ENCODE data around the gene SNN.

Gene SNN

GRCh38 chr16:11666103-11667055 is 1.9 kb upstream of the SNN start:
- DNase-seq (ENCODE audit: low read depth in 2 of 2, low spot score in 1 of 2): no peak

- no peak for DNase-seq (ENCODE audit: low read depth in 2 of 2, low spot score in 1 of 2)
Observed at GRCh38 chr16:11667221-11667823, 933 bp upstream of the SNN start.

- DNase-seq (ENCODE audit: low read depth in 2 of 2, low spot score in 1 of 2): no peak
Observed at GRCh38 chr16:11668623-11669379, 546 bp downstream of the SNN start.

DNA sequence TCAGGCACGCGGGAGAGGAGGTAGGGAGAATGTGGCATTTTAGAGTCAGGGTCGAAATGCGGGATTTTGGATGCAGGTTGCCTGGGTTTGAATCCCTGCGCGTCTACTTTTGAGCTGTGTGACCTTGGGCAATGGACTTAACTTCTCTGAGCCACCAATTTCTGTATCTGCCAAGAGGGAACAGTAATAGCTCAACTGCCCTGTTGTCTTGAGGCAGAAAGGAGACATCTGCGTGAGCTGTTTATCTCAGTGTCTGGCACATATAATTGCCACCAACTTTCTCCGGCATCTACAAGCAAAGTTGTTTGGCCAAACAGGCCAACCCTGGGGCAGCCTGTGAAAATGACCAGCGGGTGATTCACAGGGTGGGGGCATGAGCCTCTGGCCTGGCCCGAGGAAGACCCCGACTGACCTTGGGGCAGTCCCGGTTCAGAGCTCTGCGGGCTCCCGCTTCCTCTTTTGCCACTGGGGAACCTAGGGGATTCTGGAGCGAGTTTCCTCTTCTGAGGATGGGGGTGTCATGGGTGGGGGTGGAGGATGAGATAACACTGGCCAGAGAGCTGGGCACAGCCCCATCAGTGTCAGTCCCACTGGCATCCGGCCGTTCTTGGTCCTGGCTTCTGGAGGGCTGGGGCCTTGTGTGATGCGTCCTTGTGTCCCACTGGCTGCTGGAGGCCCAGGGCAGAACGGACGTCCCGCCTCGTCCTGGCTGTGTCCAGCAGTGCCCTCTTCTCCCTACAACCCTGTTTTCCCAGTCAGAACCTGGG is 1.3 kb downstream of the SNN start:
- DNase-seq (ENCODE audit: low read depth in 2 of 2, low spot score in 1 of 2): no peak

DNA sequence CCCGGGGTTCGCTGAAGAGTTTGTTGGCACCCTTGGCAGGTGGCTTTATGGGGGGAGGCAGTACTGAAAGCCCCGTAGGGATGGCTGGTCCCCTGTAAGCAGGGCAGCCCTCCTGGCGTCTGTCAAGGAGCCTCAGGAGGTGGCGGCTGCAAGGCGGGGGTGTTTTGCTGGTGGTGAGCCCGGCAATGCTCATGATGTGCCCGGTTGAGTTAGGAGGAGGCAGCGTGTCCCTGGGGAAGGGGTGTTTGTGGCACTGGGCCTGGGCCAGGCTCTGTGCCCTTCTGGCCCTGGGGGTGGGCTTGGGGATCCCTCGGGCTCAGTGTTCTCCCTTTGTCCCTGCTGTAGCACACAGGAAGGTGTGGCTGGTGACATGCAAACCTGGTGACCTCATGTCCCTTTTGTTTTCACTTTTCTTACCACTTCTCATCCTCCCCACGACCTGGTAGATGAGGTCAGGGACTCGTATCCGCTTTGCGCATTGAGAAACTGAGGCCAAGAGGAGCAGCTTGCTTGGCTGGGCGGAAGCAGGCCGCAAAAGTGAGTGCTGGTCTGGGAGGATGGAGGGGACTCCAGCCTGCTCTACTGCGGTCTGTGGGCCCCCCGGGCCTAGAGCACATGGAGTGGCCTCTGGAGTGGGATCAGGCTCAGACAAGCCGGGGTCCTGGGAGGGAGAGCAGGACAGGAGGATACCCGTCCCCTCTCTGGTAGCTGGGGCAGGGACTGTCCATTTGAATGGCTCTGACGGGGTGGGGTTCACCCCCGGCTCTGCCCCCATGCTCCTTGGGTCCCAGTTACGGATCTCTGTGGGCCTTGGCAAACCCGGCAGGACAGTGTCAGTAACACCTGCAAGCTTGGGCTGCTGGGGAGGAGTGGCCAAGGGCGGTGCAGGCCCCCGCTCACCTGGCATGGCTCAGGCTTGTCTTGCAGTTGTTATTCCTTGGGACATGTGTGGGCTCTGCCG is 2.2 kb downstream of the SNN start:
- no peak for DNase-seq (ENCODE audit: low read depth in 2 of 2, low spot score in 1 of 2)

DNA sequence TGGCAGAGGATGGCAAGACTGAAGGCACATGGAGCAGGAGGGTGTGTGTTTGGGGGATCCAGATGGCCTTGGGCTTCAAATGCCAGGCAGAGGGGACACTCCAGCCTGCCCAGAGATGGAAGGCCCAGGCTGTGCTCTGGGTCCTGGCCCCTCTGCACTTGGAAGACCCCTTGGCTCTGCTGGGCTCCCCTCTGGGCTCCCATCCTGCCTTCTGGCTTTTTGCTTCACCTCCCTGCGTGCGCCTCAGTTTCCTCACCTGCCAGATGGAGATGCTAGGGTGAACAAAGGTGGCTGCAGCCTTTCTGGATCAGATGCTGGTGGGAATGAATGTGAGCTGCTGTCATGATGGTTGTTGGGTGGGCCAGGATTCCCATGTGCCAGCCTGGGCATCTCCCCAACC is 3.0 kb downstream of the SNN start:
- DNase-seq (ENCODE audit: low read depth in 2 of 2, low spot score in 1 of 2): no peak

GRCh38 chr16:11671676-11672075 is 3.4 kb downstream of the SNN start:
- no peak for DNase-seq (ENCODE audit: low read depth in 2 of 2, low spot score in 1 of 2)

GRCh38 chr16:11672206-11673090 is 4.2 kb downstream of the SNN start:
- no peak for DNase-seq (ENCODE audit: low read depth in 2 of 2, low spot score in 1 of 2)

DNA sequence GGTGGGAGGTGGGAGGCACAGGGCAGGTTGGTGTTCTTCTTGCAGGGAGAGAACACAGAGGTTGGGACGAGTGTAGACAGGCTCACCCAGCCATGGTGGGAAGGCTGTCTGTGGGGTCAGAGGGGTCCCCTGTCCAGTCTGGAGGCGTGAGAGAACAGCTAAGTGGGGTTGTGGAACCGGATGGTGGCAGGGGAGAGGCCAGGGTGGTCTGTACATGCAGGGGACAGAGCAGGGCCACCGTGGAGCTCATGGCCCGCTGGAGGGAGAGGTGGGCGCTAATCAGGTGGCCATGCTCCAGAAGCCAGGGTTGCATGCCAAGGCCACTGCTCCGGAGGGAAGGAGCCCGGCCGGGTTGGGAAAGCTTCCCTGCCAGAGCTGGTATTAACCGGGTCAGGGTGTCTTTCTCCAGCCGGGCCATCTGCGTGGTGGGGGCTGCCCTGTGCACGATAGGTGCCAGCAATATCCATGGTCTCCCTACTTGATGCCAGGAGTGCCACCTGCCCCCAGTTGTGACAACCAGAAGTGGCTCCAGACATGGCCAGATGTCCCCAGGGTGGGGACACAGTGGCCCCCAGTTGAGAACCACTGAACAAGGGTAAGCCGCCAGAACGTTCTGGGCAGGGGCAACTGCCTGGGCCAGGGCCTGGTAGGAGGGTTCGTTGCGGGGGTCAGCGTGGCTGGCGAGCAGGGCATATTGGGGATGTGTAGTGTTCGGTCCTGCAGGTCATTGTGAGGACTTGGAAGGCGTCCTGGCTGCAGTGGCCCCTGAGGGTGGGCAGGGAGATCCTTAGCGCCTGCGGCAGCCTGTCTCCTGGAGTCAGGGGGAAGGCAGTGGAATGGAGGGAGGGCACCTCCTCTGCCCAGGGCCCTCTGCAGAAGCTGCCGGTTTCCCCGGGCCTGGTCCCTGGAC is 5.1 kb downstream of the SNN start:
- DNase-seq (ENCODE audit: low read depth in 2 of 2, low spot score in 1 of 2): no peak

- no peak for DNase-seq (ENCODE audit: low read depth in 2 of 2, low spot score in 1 of 2)
Observed at GRCh38 chr16:11674001-11674817, 6.0 kb downstream of the SNN start.

- DNase-seq (ENCODE audit: low read depth in 2 of 2, low spot score in 1 of 2): no peak
Observed at GRCh38 chr16:11674818-11675560, 6.7 kb downstream of the SNN start.

DNA sequence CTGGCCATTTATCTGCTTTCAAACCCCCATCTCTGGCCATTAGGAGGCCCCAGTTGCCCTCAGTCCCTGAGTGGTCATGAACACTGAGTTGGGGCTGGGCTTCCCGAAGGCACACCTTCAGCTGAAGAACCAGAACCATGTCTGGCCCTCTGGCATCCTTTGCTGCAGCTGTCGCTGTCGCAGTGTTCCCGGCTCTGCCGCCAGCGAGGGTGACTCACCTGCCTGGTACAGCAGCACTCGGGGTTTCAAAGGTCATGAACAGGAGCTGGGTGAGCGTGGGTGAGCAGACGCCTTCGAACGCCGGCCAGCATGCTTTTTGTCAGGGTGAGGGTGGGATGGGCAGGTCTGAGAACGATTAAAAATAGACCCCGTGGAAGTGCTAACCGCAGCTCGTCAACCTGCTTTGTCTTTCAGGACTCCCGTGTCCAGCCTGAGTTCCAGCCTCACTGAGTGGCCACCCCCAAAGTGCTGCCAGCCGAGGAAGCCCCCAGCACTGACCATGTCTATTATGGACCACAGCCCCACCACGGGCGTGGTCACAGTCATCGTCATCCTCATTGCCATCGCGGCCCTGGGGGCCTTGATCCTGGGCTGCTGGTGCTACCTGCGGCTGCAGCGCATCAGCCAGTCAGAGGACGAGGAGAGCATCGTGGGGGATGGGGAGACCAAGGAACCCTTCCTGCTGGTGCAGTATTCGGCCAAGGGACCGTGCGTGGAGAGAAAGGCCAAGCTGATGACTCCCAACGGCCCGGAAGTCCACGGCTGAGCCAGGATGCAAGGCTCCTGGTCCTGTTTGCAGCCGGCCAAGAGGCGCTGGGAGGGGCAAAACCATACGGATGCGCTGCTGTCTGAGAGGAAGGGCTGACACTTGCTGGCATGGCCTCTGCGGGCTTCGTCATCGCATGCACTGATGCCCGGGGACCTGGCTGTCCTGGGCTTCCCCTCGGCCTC is 7.6 kb downstream of the SNN start:
- no peak for DNase-seq (ENCODE audit: low read depth in 2 of 2, low spot score in 1 of 2)

DNA sequence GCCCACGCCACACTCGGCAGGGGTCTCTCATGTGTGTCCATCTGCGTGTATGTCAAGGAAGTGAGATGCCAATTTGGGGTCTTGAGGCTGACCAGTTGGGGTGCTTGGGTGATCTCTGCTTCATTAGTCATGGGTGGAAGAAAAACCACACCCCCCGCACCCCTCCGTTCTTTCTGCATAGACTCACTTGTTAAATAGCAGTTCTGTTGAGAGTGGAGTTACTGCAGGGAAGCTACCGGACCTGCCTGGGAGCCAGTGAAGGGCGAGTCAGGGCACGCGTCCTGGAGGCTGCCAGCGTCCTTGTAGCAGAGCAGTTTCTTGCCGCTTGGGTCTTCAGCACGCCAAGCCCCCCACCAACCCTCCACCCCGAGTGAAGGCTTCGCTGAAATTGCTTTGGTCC is 8.5 kb downstream of the SNN start:
- no peak for DNase-seq (ENCODE audit: low read depth in 2 of 2, low spot score in 1 of 2)

DNA sequence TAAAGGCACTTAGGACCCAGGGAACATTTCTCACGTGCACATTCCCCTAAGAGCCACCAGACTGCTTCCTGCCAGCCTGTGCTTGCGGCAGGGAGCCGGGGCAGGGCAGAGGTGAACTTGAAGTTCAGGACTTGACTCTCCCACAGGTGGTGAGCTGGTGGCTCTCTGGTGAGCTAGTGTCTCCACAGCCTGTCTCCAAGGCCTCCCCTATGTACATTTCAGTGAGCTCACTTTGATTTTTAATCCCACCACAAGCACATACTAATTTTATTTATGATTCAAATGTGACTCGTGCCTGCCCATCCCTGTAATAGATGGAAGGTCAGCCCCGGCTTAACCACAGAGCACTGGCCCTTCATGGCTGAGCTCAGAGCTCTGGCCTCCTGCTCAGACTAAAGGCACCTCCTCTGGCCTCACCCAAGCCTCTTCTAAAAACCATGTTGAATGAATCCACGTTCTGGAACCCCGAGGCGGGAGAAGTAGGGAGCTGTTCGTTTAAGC is 9.2 kb downstream of the SNN start:
- no peak for DNase-seq (ENCODE audit: low read depth in 2 of 2, low spot score in 1 of 2)

Data from stimulated activated CD8-positive, alpha-beta memory T cell treated with anti-CD3 and anti-CD28 coated beads, Interleukin-4, amount 100 ng/mL, for 1 hour (primary cell).